ENCODE data around the gene CDH23. TPM values are rescaled to one million over a fixed set of nuclear protein-coding genes. Genes with fewer than 3 reads are reported as not detected.

The CDH23 gene
- total RNA-seq, 1 experiment from 2014 or later = 7.8 TPM

GRCh38 chr10:71467161-71467560, 70.4 kb downstream of the CDH23 start:
- no peaks in the 10 kb centered on the region for H3K36me3 ChIP-seq (ENCODE audit: low read depth)
- ChIA-PET POLR2A (ENCODE audit: unreplicated experiment) (no interaction called here), CTCF (no interaction called here)
- H3K79me2 ChIP-seq (ENCODE audit: low read depth) = no peaks in the 10 kb centered on the region
- intact Hi-C loops (cut with micrococcal nuclease; ENCODE audit: unreplicated experiment) = no loop called here
- peaks cover under 1% of the 10 kb centered on the region; the same call in 1 of the 2 replicates for H4K20me1 ChIP-seq (ENCODE audit: insufficient read depth)
- DNase-seq = no peak
- no peaks in the 10 kb centered on the region for H3K27me3 ChIP-seq (ENCODE audit: insufficient read depth, low read depth)
- TF ChIP-seq, protein P1, sequence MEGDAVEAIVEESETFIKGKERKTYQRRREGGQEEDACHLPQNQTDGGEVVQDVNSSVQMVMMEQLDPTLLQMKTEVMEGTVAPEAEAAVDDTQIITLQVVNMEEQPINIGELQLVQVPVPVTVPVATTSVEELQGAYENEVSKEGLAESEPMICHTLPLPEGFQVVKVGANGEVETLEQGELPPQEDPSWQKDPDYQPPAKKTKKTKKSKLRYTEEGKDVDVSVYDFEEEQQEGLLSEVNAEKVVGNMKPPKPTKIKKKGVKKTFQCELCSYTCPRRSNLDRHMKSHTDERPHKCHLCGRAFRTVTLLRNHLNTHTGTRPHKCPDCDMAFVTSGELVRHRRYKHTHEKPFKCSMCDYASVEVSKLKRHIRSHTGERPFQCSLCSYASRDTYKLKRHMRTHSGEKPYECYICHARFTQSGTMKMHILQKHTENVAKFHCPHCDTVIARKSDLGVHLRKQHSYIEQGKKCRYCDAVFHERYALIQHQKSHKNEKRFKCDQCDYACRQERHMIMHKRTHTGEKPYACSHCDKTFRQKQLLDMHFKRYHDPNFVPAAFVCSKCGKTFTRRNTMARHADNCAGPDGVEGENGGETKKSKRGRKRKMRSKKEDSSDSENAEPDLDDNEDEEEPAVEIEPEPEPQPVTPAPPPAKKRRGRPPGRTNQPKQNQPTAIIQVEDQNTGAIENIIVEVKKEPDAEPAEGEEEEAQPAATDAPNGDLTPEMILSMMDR (conservative IDR thresholded peaks at IDR 0.05) = no peak
- TF ChIP-seq EZH2 (IDR thresholded peaks at IDR 0.05; ENCODE audit: low read depth) = no peak
- no peak overlapping the region for H3K4me2 ChIP-seq
- H3F3A ChIP-seq (ENCODE audit: insufficient read depth, low read depth) = no peaks in the 10 kb centered on the region
- H3K4me3 ChIP-seq = no peak overlapping the region
- no peaks in the 10 kb centered on the region for H3K9me2 ChIP-seq (ENCODE audit: insufficient read depth)
- BruUV-seq (replicated peaks) = no TSS peak
- no peaks in the 10 kb centered on the region for H3K4me1 ChIP-seq (replicated peaks; ENCODE audit: insufficient read depth)
- no peaks in the 10 kb centered on the region for H3K9me3 ChIP-seq (ENCODE audit: insufficient read depth, low read depth)
- no peak overlapping the region for H3K27ac ChIP-seq
- H2AFZ ChIP-seq = no peak overlapping the region

GRCh38 chr10:71467569-71468362, 71.0 kb downstream of the CDH23 start:
- Histone ChIP-seq H3K4me2 (no peak overlapping the region), H3K4me3 (no peak overlapping the region), H3K36me3 (ENCODE audit: low read depth) (no peaks in the 10 kb centered on the region), H4K20me1 (ENCODE audit: insufficient read depth) (peaks cover 4% of the 10 kb centered on the region; the same call in 1 of the 2 replicates), H3K27me3 (ENCODE audit: insufficient read depth, low read depth) (no peaks in the 10 kb centered on the region), H3K9me3 (ENCODE audit: insufficient read depth, low read depth) (no peaks in the 10 kb centered on the region), H3K79me2 (ENCODE audit: low read depth) (no peaks in the 10 kb centered on the region), H3K27ac (no peak overlapping the region), H3F3A (ENCODE audit: insufficient read depth, low read depth) (no peaks in the 10 kb centered on the region), H3K4me1 (replicated peaks; ENCODE audit: insufficient read depth) (no peaks in the 10 kb centered on the region), H3K9me2 (ENCODE audit: insufficient read depth) (no peaks in the 10 kb centered on the region), H2AFZ (no peak overlapping the region)
- POLR2A ChIA-PET (ENCODE audit: unreplicated experiment) = no interaction called here
- intact Hi-C loops (cut with micrococcal nuclease; ENCODE audit: unreplicated experiment) = no loop called here
- TF ChIP-seq EZH2 (IDR thresholded peaks at IDR 0.05; ENCODE audit: low read depth) = no peak
- TF ChIP-seq, protein P1 (conservative IDR thresholded peaks at IDR 0.05) = no peak
- CTCF ChIA-PET = no interaction called here
- DNase-seq = no peak
- no TSS peak for BruUV-seq (replicated peaks)

GRCh38 chr10:71468363-71469094, 71.8 kb downstream of the CDH23 start:
- ChIA-PET CTCF (no interaction called here), POLR2A (ENCODE audit: unreplicated experiment) (no interaction called here)
- intact Hi-C loops (cut with micrococcal nuclease; ENCODE audit: unreplicated experiment) = no loop called here

More at GRCh38 chr10:71468363-71469094, 71.8 kb downstream of the CDH23 start:
- no peak for TF ChIP-seq EZH2 (IDR thresholded peaks at IDR 0.05; ENCODE audit: low read depth)
- TF ChIP-seq, protein P1 (conservative IDR thresholded peaks at IDR 0.05) = no peak
- Histone ChIP-seq H3K4me3 (no peak overlapping the region), H3K9me2 (ENCODE audit: insufficient read depth) (no peaks in the 10 kb centered on the region), H3K36me3 (ENCODE audit: low read depth) (no peaks in the 10 kb centered on the region), H3K4me2 (no peak overlapping the region), H3K27me3 (ENCODE audit: insufficient read depth, low read depth) (no peaks in the 10 kb centered on the region), H3K4me1 (replicated peaks; ENCODE audit: insufficient read depth) (no peaks in the 10 kb centered on the region), H2AFZ (no peak overlapping the region), H4K20me1 (ENCODE audit: insufficient read depth) (peaks cover 4% of the 10 kb centered on the region; the same call in 1 of the 2 replicates), H3K27ac (no peak overlapping the region), H3K79me2 (ENCODE audit: low read depth) (no peaks in the 10 kb centered on the region), H3K9me3 (ENCODE audit: insufficient read depth, low read depth) (no peaks in the 10 kb centered on the region), H3F3A (ENCODE audit: insufficient read depth, low read depth) (no peaks in the 10 kb centered on the region)
- no TSS peak for BruUV-seq (replicated peaks)
- DNase-seq = no peak
